ENCODE results near the gene SBK2.

The SBK2 gene

GRCh38 chr19:55553217-55554182 lies 16.6 kb upstream of the SBK2 start:
- DNase-seq: no peak

DNA sequence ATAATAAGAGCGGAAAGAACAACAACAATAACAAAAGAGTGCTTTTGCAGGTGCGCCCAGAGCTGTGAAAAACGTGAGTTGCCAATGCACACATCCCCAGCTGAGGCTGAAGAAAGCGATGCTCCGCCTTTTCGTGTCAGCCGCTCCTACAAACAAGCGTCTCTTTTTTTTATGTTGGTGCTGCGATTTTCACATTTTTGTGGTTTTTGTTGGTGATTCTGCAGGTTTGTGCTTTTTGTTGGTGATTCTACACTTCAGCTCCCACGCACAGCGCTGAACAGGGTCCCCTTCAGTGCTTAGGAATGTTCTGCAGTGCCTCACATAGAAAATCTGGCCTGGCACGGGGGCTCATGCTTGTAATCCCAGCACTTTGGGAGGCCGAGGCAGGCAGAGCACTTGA lies 15.7 kb upstream of the SBK2 start:
- DNase-seq: peak; percentile 38

GRCh38 chr19:55552206-55552605 lies 15.3 kb upstream of the SBK2 start:
- no peak for DNase-seq

DNA sequence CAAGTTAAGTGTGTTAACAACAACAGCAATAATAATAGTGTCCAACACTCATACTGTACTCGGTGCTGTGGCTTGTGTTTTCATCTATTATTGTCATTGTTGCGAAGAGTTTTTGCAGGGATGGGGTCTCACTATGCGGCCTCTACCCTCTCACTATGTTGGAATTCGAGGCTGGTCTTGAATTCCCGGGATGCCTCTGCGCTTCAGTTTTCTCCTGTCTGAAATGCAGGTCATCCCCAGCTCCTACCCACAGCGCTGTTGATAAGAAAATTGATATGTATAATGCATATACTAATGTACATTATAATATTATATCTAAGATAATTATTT lies 13.4 kb upstream of the SBK2 start:
- no peak for DNase-seq

GRCh38 chr19:55549500-55550320 lies 12.8 kb upstream of the SBK2 start:
- DNase-seq: peak; percentile 72

DNA sequence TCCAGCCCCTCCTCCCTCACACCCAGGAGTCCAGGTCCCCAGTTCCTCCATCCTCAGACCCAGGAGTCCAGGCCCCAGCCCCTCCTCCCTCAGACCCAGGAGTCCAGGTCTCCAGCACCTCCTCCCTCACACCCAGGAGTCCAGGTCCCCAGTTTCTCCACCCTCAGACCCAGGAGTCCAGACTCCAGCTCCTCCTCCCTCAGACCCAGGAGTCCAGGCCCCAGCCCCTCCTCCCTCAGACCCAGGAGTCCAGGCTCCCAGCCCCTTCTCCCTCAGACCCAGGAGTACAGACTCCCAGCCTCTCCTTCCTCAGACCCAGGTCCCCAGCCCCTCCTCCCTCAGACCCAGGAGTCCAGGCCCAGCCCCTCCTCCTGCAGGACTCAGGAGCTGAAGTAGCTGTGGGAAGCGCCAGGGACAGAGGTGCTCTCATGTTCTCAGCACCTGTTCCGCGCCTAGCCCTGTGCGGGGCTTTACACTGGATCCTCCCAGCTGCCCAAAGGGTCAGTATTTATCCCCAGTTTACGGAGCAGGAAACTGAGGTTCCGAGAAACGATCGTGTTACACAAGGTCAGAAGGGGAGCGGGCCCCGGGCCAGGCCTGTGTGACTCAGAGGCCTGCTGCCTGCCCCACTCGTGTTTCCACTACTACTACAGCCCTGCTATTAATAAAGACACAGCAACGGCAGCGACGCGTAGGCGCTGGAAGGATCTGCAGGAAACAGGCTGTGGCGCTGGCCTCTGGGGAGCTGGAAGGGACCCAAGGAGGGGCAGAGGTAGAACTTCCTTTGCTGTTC lies 10.1 kb upstream of the SBK2 start:
- DNase-seq: no peak

GRCh38 chr19:55546011-55546410 lies 9.1 kb upstream of the SBK2 start:
- DNase-seq: no peak

DNA sequence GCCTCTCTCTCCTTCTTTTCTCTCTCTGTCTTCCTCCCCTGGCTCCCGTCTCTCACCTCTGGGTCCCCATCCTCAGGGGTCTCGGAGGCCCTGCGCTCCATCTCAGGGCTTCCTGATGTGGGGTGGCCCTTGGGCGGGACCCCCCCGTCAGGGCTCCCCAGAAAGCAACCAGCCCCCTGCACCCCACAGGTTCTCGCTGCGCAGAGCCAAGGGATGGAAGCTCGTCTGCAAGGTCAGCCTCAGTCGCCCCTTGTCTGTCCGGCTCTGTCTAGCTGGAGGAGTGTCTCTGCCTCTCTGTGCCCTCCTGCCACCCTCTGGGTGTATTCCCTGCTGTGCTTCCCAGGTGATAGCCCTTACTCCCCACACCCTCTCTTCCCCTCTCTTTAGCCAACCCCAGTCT lies 8.5 kb upstream of the SBK2 start, which contains the start of gene SBK3:
Gene SBK3 (minus strand): TSS at position 101 of the 400 bp plus-strand sequence. CDS start 0 bp downstream, at position 101.
- DNase-seq: no peak

DNA sequence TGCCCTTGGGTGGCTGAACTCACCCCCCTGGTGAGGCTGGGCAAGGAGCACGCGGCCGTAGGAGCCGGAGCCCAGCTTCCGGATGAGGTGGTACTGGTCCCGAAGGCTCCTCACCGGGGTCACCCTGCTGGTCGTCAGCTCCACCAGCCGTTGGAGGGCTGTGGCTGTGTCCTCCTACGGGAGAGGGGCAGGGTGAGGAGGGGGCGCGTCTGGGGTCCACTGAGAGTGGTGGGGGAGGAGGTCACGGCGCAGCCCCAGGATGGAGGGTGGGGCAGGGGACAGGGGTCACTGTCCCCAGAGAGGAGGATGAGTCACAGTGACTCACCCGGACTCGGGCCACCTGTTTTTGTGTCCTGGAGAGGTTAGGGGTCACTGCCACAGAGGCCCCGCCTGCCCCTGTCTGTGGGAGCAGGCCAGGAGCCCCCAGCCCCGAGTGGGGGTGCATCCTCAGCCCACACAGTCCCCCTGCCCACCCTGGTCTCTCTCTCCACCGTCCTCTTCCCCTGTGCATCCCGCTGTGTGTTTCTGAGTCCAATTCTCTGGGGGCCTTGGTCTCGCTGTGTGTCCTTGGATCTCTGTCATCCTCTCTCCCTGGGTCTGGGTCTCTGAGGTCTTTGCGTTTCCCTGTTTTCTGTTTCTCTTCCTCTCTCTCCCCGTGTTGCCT lies 8.0 kb upstream of the SBK2 start:
- DNase-seq: no peak

- no peak for DNase-seq
These were observed 7.1 kb upstream of the SBK2 start for GRCh38 chr19:55544014-55544413.

DNA sequence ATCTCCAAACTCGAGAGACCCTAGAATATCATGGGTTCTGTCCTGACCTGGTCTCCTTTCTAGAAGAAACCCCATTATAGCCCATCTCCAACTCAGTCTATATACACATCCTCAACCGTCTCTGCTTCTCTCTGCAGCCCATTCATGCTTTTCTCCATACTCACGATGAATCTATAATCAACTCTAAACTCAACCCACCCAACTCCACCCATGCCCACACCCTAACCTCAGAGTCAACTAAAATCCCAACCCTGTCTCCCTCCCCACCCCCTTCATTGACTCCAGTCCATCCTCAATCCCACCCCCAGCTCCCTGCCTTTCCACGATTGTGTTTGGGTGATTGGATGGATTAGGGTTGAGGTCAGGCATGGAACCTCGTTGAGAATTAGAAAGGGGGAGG lies 6.6 kb upstream of the SBK2 start:
- no peak for DNase-seq

- DNase-seq: no peak
These were observed 5.4 kb upstream of the SBK2 start for GRCh38 chr19:55542292-55542855.

DNA sequence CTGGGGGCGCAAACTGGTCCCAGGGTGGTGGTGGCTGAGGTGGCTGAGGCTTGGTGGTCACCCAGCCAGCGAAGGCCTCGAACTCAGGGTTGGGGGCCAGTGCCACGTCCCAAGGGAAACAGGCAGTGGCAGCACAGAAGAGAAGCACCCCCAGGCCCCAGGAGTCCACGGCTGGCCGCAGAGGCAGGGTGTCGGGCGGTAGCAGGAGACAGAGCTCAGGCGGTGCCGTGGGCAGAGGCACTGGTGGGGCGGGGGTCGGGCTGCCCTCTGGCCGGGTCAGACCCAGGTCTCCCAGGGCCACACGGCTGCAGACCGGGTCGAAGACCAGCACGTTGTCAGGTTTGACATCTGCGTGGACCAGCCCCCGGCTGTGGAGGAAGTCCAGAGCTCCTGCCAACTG lies 4.2 kb upstream of the SBK2 start:
- DNase-seq: no peak

DNA sequence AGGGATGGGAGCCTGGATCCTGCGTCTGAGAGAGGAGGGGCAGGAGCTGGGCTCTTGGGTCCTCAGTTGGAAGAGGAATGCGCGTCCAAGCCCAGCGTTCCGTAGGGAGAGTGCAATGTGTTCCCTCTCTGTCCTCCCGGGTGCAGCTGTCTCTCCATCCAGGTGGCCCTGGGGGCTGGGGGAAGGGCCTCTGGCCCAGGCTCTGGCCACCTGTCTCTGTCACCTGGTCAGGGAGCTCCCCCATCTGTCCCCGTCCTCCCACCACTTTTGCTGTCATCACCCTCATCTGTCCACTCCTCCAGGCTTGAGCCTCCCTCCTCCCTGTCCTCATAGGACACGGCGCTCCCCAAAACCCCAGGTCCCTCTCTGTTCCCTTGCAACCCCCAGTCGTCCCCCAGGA lies 3.7 kb upstream of the SBK2 start:
- DNase-seq: no peak

- no peak for DNase-seq
These were observed 2.4 kb upstream of the SBK2 start for GRCh38 chr19:55539090-55539984.

DNA sequence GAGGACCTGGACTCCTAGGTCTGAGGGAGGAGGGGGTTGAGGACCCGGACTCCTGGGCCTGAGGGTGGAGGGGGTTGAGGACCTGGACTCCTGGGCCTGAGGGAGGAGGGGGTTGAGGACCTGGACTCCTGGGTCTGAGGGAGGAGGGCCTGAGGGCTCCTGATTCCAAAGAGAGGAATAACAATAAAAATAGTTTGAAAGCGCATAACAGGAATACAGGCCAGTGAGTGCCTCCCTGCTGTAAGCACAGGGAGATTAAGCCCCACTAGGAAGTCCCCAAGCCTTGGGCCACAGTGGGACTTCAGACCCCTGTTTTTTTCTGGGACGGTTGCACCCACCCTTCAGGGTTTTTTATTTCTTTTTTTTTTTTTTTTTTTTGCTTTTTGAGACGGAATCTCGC lies 1.2 kb upstream of the SBK2 start:
- no peak for DNase-seq

DNA sequence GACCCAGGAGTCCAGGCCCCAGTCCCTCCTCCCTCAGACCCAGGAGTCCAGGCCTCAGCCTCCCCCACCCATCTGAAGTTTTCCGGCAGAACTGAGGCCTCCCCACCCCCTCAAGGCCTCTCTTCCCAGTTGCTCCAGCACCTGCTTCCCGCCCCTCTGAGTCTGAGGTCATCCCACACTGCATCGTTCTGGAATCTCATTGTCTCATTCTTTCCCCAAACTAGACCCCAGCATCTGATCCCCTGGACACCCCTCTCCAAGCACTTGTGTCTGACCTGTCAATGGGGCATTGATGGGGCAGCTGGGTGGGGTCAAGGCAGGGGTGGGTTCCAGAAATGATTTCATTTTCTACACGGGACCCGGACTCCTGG lies 793 bp upstream of the SBK2 start:
- peak; percentile 62 for DNase-seq

- no peak for DNase-seq
These were observed 567 bp downstream of the SBK2 start for GRCh38 chr19:55536366-55536765.

DNA sequence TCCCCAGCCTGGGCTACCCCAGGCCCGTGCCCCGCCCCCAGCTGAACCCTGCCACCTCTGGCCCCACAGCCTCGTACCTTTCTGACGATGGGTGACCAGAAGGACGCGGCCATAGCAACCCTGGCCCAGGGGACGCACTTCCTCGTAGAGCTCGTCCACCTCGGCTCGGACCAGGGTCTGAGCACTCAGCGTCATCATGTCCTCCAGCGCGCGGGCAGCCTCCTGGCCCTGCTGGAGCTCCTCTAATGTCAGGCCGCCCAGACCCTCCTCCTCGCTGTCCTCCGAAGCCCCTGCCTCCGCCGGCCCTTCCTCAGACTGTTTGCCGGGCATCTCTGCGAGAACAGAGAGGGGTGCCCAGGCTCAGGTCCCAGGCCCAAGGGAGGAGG lies 975 bp downstream of the SBK2 start:
- DNase-seq: no peak

- DNase-seq: no peak
These were observed 1.6 kb downstream of the SBK2 start for GRCh38 chr19:55535173-55535964.
